ENCODE data around the gene TMIE.

TMIE gene

GRCh38 chr3:46708401-46709156, 7.4 kb downstream of the TMIE start:
- no peak for DNase-seq (ENCODE audit: low read depth in 2 of 2)

- no peak for DNase-seq (ENCODE audit: low read depth in 2 of 2)
Observed at GRCh38 chr3:46709157-46709654, 8.0 kb downstream of the TMIE start.

- DNase-seq (ENCODE audit: low read depth in 2 of 2): no peak
Observed at GRCh38 chr3:46709721-46710120, 8.5 kb downstream of the TMIE start.

- no peak for DNase-seq (ENCODE audit: low read depth in 2 of 2)
Observed at GRCh38 chr3:46710229-46710628, 9.0 kb downstream of the TMIE start.

- DNase-seq (ENCODE audit: low read depth in 2 of 2): no peak
Observed at GRCh38 chr3:46710671-46711295, 9.6 kb downstream of the TMIE start.

GRCh38 chr3:46711305-46711704, 10.1 kb downstream of the TMIE start:
- DNase-seq (ENCODE audit: low read depth in 2 of 2): no peak

GRCh38 chr3:46711760-46712159, 10.6 kb downstream of the TMIE start:
- DNase-seq (ENCODE audit: low read depth in 2 of 2): no peak

GRCh38 chr3:46712191-46713049, 11.2 kb downstream of the TMIE start:
- DNase-seq (ENCODE audit: low read depth in 2 of 2): no peak

GRCh38 chr3:46713050-46713897, 12.1 kb downstream of the TMIE start:
- DNase-seq (ENCODE audit: low read depth in 2 of 2): no peak

- no peak for DNase-seq (ENCODE audit: low read depth in 2 of 2)
Observed at GRCh38 chr3:46713898-46714552, 12.8 kb downstream of the TMIE start.

GRCh38 chr3:46714728-46715506, 13.7 kb downstream of the TMIE start:
- no peak for DNase-seq (ENCODE audit: low read depth in 2 of 2)

- no peak for DNase-seq (ENCODE audit: low read depth in 2 of 2)
Observed at GRCh38 chr3:46715507-46716175, 14.4 kb downstream of the TMIE start.

- no peak for DNase-seq (ENCODE audit: low read depth in 2 of 2)
Observed at GRCh38 chr3:46716461-46717441, 15.6 kb downstream of the TMIE start.

- peak; percentile 35 to 46 for DNase-seq (ENCODE audit: low read depth in 2 of 2)
Observed at GRCh38 chr3:46717447-46718231, 16.4 kb downstream of the TMIE start, which contains the start of gene PRSS50. PRSS50 (minus strand) TSS chr3:46717869; CDS start chr3:46717824, 45 bp downstream.

- no peak for DNase-seq (ENCODE audit: low read depth in 2 of 2)
Observed at GRCh38 chr3:46719044-46719565, 17.9 kb downstream of the TMIE start.

GRCh38 chr3:46719735-46720271, 18.6 kb downstream of the TMIE start:
- no peak for DNase-seq (ENCODE audit: low read depth in 2 of 2)

GRCh38 chr3:46721009-46721408, 19.8 kb downstream of the TMIE start:
- DNase-seq (ENCODE audit: low read depth in 2 of 2): no peak

All from stimulated activated CD8-positive, alpha-beta memory T cell treated with anti-CD3 and anti-CD28 coated beads, Interleukin-15, amount 100 ng/mL, for 48 hours (primary cell).